Heart right ventricle (tissue), 16 donors: Measurements from ENCODE around the gene REM2. TPM values are rescaled to one million over a fixed set of nuclear protein-coding genes. Genes with fewer than 3 reads are reported as not detected.
A peak's percentile ranks its signal among the peaks of the same experiment; 100 is the strongest.

ENCODE experiments used
- ATAC-seq, 8 donors: fragments of 200-7000 bp; cut with Tn5 transposase; one replicate each; pipeline ENCODE4 v1.9.1; 2020; ENCODE audit warnings: mild to moderate bottlenecking in 8 of 8, moderate library complexity in 8 of 8, moderate number of reproducible peaks in 1 of 8
- DNase-seq, 2 donors: peaks; one replicate each; pipeline ENCODE4 v3.0.0-alpha.2; 2020
- H3K27ac ChIP-seq, 10 donors: fragments of 200-600 bp; sonication (generic) in 2 of 10; one replicate each; pipeline versions ENCODE4 v1.5.0 to v1.8.0; 2020 to 2022; ENCODE audit warnings: mild to moderate bottlenecking in 3 of 10
- H3K27me3 ChIP-seq, 7 donors: fragments of 200-600 bp; one replicate each; pipeline ENCODE4 v1.8.0; 2021 to 2022; ENCODE audit warnings: mild to moderate bottlenecking in 2 of 7
- H3K36me3 ChIP-seq, 9 donors: fragments of 200-600 bp; sonication (generic) in 1 of 9; one replicate each; pipeline versions ENCODE4 v1.5.0 to v1.8.0; 2020 to 2022; ENCODE audit warnings: mild to moderate bottlenecking in 2 of 9
- H3K4me1 ChIP-seq, 9 donors: fragments of 200-600 bp; sonication (generic) in 1 of 9; one replicate each; pipeline versions ENCODE4 v1.5.0 to v1.8.0; 2020 to 2022; ENCODE audit warnings: mild to moderate bottlenecking in 4 of 9
- H3K4me3 ChIP-seq, 10 donors: fragments of 200-600 bp; sonication (generic) in 2 of 10; one replicate each; pipeline versions ENCODE4 v1.5.0 to v1.8.0; 2020 to 2022; ENCODE audit warnings: mild to moderate bottlenecking in 7 of 10, moderate library complexity in 2 of 10
- H3K9me3 ChIP-seq, 11 donors: fragments of 200-600 bp in 10 of 11; sonication (generic) in 2 of 11; one replicate each; pipeline versions ENCODE4 v1.5.0 to v1.8.0; 2013 to 2022; ENCODE audit warnings: mild to moderate bottlenecking in 2 of 11, control low read depth in 1 of 11, moderate library complexity in 1 of 11
- WGBS, 2 donors: extraction: QIAGEN DNeasy Blood & Tissue Kit; methylation state at CpG; one replicate each; pipeline ENCODE4 v1.1.7; 2013; ENCODE audit warnings: inconsistent platforms in 1 of 2; 5-methylcytosine and 5-hydroxymethylcytosine counted together
- intact Hi-C, 10 donors: fragments of 100-400 bp; cut with DNase I; formaldehyde crosslinking; loops; one replicate each; pipeline versions ENCODE4 v1.11.1 to v1.14.2; 2022
- polyA plus RNA-seq, 2 donors: library from polyadenylated mRNA; stranded (reverse); fragments of 200-250 nt; gene quantifications; one replicate each; pipeline ENCODE4 v1.2.3, GENCODE V29; 2013
- total RNA-seq, 10 donors: library from RNA; stranded (reverse); fragmentation: NEBNext Ultra II Directional in 3 of 10; extraction: Animal tissue kit (Norgen Biotek cat#: 25700) in 3 of 10; gene quantifications; one replicate each; pipeline versions ENCODE4 v1.2.1 to v1.2.4, GENCODE V29; 2021 to 2023
- TF ChIP-seq, protein P1 (sequence below), 9 donors: fragments of 200-600 bp; sonication (generic) in 2 of 9; IDR thresholded peaks; one replicate each; pipeline versions ENCODE4 v1.5.0 to v1.8.0; 2021 to 2022; ENCODE audit warnings: antibody characterized with exemption in 9 of 9, mild to moderate bottlenecking in 5 of 9, moderate library complexity in 1 of 9
- donor health status: Arrhythmogenic right ventricular cardiomyopathy.
- donor health status: ischemic (EF 13 %, LVEDD 7.1; RV severe dilation, severe dysfunction).
- donor health status: healthy with polysubstance abuse.
- donor health status: DM: no; HTN: yes; CAD: no.
- donor health status: DM: no; HTN: no; CAD: no.
- donor health status: ischemic (EF 25% LVEDD 6.9; RV normal size, moderate dysfunction).
- donor health status: ischemic (EF 25% LVEDD 5.7; RV mildly dilated, moderate dysfunction).
- donor health status: healthy.
- donor health status: DM: yes; HTN: yes; CAD: no.
- donor health status: Ischemic cardiomyopathy.
- donor health status: ischemic (EF 35%, LVEDD 5.7; RV mildly dilated, moderate dysfunction).
- donor health status: nonischemic (EF 11% LVEDD 7.7; RV severe dilation, severe dysfunction).
- donor health status: DM: yes; HTN: yes; CAD: no.
- donor health status: PGD.
- donor health status: ischemic (EF 29% LVEDD 5.4; RV normal size, mild dysfunction).
- donor health status: nonischemic (EF 23%, LVEDD 6.1; RV moderate dilation, normal function).

The REM2 gene
- total and polyA plus RNA-seq, 12 donors: 0.07 to 0.25 (median 0.18) TPM; not detected in 6

DNA sequence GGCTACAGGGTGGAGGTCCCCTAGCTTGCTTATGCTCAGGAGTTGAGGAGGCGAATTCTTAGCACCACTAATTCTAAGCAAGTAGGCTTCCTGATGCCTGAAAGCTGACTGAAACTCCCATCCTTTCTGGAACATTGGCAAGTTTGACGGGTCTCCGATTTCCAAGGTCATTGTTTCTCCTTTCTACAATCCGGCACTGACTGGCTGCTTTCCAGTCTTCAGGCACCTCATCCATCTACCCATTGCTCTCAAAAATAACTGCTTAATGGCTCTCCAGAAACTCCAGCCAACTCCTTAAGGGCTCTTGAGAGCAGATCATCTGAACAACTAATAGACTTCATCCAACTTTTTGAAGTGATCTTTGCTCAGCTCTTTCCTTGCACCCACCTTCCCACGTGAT, 13.3 kb downstream of the REM2 start:
- 56 to 57% methylated on average over 5 of the region's 5 CpGs for WGBS, 2 donors
- peaks cover 0 to 37% (median 9%) of the 10 kb centered on the region in 9 donors for H3K36me3 ChIP-seq
- H3K4me3 ChIP-seq: no peak overlapping the region
- H3K27ac ChIP-seq: no peak overlapping the region
- no peak for ATAC-seq
- no peaks in the 10 kb centered on the region for H3K27me3 ChIP-seq
- H3K4me1 ChIP-seq: peaks cover 0 to 15% (median 0%) of the 10 kb centered on the region in 9 donors
- intact Hi-C loops: no loop called here
- no peaks in the 10 kb centered on the region for H3K9me3 ChIP-seq
- no peak for DNase-seq
- TF ChIP-seq, protein P1, sequence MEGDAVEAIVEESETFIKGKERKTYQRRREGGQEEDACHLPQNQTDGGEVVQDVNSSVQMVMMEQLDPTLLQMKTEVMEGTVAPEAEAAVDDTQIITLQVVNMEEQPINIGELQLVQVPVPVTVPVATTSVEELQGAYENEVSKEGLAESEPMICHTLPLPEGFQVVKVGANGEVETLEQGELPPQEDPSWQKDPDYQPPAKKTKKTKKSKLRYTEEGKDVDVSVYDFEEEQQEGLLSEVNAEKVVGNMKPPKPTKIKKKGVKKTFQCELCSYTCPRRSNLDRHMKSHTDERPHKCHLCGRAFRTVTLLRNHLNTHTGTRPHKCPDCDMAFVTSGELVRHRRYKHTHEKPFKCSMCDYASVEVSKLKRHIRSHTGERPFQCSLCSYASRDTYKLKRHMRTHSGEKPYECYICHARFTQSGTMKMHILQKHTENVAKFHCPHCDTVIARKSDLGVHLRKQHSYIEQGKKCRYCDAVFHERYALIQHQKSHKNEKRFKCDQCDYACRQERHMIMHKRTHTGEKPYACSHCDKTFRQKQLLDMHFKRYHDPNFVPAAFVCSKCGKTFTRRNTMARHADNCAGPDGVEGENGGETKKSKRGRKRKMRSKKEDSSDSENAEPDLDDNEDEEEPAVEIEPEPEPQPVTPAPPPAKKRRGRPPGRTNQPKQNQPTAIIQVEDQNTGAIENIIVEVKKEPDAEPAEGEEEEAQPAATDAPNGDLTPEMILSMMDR (IDR thresholded peaks at IDR 0.05): no peak

DNA sequence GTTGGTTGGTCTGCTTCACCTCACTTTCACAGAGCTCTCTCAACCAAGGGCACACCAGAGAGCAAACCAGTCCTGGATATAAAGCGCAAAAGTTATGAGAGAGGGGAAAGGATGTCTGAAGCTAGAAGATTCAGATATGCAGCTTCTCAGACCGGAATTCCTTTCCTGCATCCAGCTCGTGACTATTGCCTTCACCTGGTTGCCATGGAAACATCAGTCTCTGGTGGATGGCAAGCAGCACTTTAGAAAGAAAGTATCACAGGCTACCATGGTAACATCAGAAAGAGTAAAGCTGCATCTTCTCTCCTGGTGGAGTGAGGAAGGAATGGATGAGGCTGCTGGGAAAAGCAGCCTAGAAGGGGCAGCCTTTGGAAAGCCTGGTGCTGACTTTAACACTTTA, 13.7 kb downstream of the REM2 start:
- TF ChIP-seq, protein P1 (IDR thresholded peaks at IDR 0.05): no peak
- no peak overlapping the region for H3K27ac ChIP-seq
- 90 to 96% methylated on average over 3 of the region's 3 CpGs for WGBS, 2 donors

DNA sequence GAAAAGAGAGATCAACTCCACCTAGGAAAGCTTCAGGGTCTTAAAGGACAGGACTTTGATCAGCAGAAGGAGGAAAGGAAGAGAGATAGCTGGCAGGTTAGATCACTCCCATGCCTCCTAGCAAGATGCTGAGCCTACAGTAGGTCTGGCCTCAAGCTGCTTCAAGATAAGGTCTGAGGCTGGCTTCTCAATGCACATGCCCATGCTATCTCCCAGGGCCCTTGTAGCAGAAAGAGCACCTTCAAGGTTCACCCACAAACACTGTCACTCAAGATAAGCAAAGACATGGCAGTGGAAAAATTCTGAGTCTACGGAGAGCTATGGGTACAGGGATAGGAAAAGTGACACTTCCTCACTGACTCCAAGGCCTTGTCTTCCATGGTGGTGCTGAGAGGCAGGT, 14.3 kb downstream of the REM2 start:
- Histone ChIP-seq H3K27me3 (no peaks in the 10 kb centered on the region), H3K4me3 (no peak overlapping the region), H3K27ac (no peak overlapping the region), H3K36me3 (peaks cover 0 to 47% (median 19%) of the 10 kb centered on the region in 9 donors), H3K9me3 (no peaks in the 10 kb centered on the region), H3K4me1 (peaks cover 0 to 15% (median 0%) of the 10 kb centered on the region in 9 donors)
- intact Hi-C loops: no loop called here
- WGBS, 2 donors: 76 to 91% methylated on average over 1 of the region's 1 CpG
- ATAC-seq (no peak), DNase-seq (no peak)
- TF ChIP-seq, protein P1 (IDR thresholded peaks at IDR 0.05): no peak

More for the DNA sequence above, 13.7 kb downstream of the REM2 start:
- DNase-seq: no peak
- intact Hi-C loops: no loop called here
- no peak for ATAC-seq
- no peaks in the 10 kb centered on the region for H3K27me3 ChIP-seq
- peaks cover 0 to 41% (median 13%) of the 10 kb centered on the region in 9 donors for H3K36me3 ChIP-seq
- H3K9me3 ChIP-seq: no peaks in the 10 kb centered on the region
- H3K4me1 ChIP-seq: peaks cover 0 to 15% (median 0%) of the 10 kb centered on the region in 9 donors
- H3K4me3 ChIP-seq: no peak overlapping the region

DNA sequence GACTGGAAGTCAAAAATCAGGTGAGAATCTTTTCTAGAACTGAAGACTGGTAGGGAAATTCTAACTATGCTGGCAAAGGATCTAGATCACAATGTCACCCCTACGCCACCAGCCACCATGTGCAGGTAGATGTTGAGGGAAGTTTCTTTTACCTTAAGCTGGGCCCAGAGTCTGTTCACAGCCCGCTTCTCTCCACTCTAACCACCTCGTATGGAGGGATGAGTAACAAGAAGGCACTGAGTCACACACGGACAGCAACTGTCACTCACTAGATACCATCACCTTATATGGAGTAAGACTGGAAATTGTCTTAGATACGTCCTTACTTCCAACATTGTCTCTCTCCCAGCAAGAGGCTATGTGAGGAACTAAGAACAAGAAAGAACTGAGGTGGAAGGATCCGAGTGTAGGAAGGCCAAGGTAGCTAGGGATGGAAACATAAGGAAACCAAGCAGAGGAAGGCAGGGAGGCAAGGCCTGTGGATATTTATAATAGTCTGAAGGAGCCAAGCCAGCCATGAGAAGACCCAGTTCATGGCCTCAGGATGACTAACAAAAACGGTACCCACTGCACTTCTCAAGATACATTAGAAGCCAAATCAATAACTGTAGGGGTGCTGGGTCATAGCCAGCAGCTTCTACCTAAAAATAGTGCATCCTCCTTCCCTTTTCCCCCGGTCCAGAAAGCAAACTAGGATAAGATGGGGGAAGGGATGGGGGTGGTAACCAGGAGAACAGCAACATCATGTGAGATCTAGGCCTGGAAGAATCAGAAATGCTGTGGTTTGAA, 15.5 kb downstream of the REM2 start:
- intact Hi-C loops: no loop called here
- TF ChIP-seq, protein P1 (IDR thresholded peaks at IDR 0.05): no peak
- H3K36me3 ChIP-seq: peaks cover 0 to 58% (median 26%) of the 10 kb centered on the region in 9 donors
- DNase-seq (no peak), ATAC-seq (peak in 1 of 8 donors; percentile 22)
- no peak overlapping the region for H3K27ac ChIP-seq
- no peaks in the 10 kb centered on the region for H3K9me3 ChIP-seq
- no peaks in the 10 kb centered on the region for H3K27me3 ChIP-seq
- H3K4me1 ChIP-seq: peaks cover 0 to 20% (median 0%) of the 10 kb centered on the region in 9 donors
- no peak overlapping the region for H3K4me3 ChIP-seq
- 54 to 57% methylated on average over 8 of the region's 8 CpGs for WGBS, 2 donors
